Smooth muscle cell (in vitro differentiated cells): ENCODE data around the gene XPR1. TPM values are rescaled to one million over a fixed set of nuclear protein-coding genes. Genes with fewer than 3 reads are reported as not detected.

Experiments
- DNase-seq: peaks from one replicate; lab custom pipeline; 2025; ENCODE audit not compliant: unreplicated experiment; lab: John Stamatoyannopoulos, UW
- H2AFZ ChIP-seq: fragments of 200-600 bp; sonication (generic); 2 replicates; pipeline ENCODE4 v1.6.0; 2016; ENCODE audit warnings: antibody characterized with exemption, low read depth, mild to moderate bottlenecking
- H3F3A ChIP-seq: fragments of 200-600 bp; sonication (generic); 2 replicates; pipeline ENCODE4 v1.6.0; 2017; ENCODE audit warnings: antibody characterized with exemption, low read depth
- H3K27ac ChIP-seq: fragments of 200-600 bp; sonication (generic); 2 replicates; pipeline ENCODE4 v1.5.1; 2016; ENCODE audit warnings: low read depth, mild to moderate bottlenecking
- H3K27me3 ChIP-seq: fragments of 200-600 bp; sonication (generic); 2 replicates; pipeline ENCODE4 v1.6.1; 2016; ENCODE audit warnings: low read depth, mild to moderate bottlenecking
- H3K36me3 ChIP-seq: fragments of 200-600 bp; sonication (generic); 2 replicates; pipeline ENCODE4 v1.5.1; 2016; ENCODE audit warnings: low read depth
- H3K4me1 ChIP-seq: fragments of 200-600 bp; sonication (generic); 2 replicates; pipeline ENCODE4 v1.5.1; 2016; ENCODE audit warnings: low read depth
- H3K4me2 ChIP-seq: fragments of 200-600 bp; sonication (generic); 2 replicates; pipeline ENCODE4 v1.6.0; 2016; ENCODE audit warnings: mild to moderate bottlenecking
- H3K4me3 ChIP-seq: fragments of 200-600 bp; sonication (generic); 2 replicates; pipeline ENCODE4 v1.5.1; 2016; ENCODE audit warnings: mild to moderate bottlenecking
- H3K79me2 ChIP-seq: fragments of 200-600 bp; sonication (generic); 2 replicates; pipeline ENCODE4 v1.6.0; 2016; ENCODE audit warnings: low read depth, mild to moderate bottlenecking
- H3K9ac ChIP-seq: fragments of 200-600 bp; sonication (generic); 2 replicates; pipeline ENCODE4 v1.6.0; 2016; ENCODE audit warnings: low read depth
- H3K9me3 ChIP-seq: fragments of 200-600 bp; sonication (generic); replicated peaks from 2 replicates; pipeline ENCODE4 v1.5.1; 2016; ENCODE audit warnings: low read depth
- H4K20me1 ChIP-seq: fragments of 200-600 bp; sonication (generic); 2 replicates; pipeline ENCODE4 v1.6.0; 2016; ENCODE audit warnings: low read depth
- WGBS: methylation state at CpG from one replicate; pipeline ENCODE4 v1.1.7; 2016; ENCODE audit warnings: low lambda C conversion rate; 5-methylcytosine and 5-hydroxymethylcytosine counted together
- polyA plus RNA-seq: library from polyadenylated mRNA; unstranded; fragments of >200 nt; fragmentation: Nextera tagmentation; extraction: Ambion mirVana; gene quantifications from 2 replicates; pipeline ENCODE4 v1.2.1, GENCODE V29; 2016
- total RNA-seq: library from RNA; depleted of rRNA; stranded (reverse); fragments of >200 nt; gene quantifications from 2 replicates; pipeline ENCODE4 v1.2.3, GENCODE V29; 2014
- TF ChIP-seq, protein P1 (sequence below): fragments of 200-600 bp; sonication (generic); IDR thresholded peaks from 2 replicates; pipeline ENCODE4 v1.5.1; 2017; ENCODE audit warnings: borderline replicate concordance, mild to moderate bottlenecking, antibody characterized with exemption; ENCODE audit not compliant: insufficient read depth, poor library complexity, severe bottlenecking

The XPR1 gene
- total and polyA plus RNA-seq, 2 experiments from 2014 or later, result 9.5 to 27.6 TPM

DNA sequence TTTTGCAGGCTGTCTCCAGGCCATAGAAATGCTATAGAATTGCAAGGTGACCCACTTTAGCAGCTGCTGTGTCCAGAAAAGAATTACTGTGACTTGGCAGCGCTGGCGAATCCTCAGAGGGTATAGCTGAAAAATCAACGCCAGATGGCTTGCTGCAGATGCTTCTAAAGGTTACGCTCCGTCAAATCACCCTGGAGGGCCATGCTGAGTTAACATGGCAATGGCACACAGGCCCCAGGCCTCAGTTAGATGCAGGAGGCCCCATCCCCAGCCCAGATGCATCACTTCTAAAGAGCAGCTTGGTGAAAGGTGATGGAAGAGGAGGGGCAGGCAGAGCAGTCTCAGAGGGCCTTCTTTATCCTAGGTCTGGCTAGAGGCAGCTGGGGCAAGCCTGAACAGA lies 298.9 kb downstream of the XPR1 start:
- Histone ChIP-seq H3K4me2 (no peak overlapping the region), H3K9ac (no peak overlapping the region), H2AFZ (no peak overlapping the region), H3K27me3 (no peaks in the 10 kb centered on the region), H3K4me1 (peaks cover 25% of the 10 kb centered on the region), H3K36me3 (no peaks in the 10 kb centered on the region), H3K79me2 (no peaks in the 10 kb centered on the region), H3K4me3 (no peak overlapping the region), H3F3A (peaks cover 3% of the 10 kb centered on the region), H4K20me1 (peaks cover 11% of the 10 kb centered on the region), H3K9me3 (no peaks in the 10 kb centered on the region), H3K27ac (no peak overlapping the region)
- WGBS, result 98% methylated on average over 5 of the region's 5 CpGs
- TF ChIP-seq, protein P1, sequence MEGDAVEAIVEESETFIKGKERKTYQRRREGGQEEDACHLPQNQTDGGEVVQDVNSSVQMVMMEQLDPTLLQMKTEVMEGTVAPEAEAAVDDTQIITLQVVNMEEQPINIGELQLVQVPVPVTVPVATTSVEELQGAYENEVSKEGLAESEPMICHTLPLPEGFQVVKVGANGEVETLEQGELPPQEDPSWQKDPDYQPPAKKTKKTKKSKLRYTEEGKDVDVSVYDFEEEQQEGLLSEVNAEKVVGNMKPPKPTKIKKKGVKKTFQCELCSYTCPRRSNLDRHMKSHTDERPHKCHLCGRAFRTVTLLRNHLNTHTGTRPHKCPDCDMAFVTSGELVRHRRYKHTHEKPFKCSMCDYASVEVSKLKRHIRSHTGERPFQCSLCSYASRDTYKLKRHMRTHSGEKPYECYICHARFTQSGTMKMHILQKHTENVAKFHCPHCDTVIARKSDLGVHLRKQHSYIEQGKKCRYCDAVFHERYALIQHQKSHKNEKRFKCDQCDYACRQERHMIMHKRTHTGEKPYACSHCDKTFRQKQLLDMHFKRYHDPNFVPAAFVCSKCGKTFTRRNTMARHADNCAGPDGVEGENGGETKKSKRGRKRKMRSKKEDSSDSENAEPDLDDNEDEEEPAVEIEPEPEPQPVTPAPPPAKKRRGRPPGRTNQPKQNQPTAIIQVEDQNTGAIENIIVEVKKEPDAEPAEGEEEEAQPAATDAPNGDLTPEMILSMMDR, result no peak
- DNase-seq, result no peak

- H3K36me3 ChIP-seq, result no peaks in the 10 kb centered on the region
- H3K4me2 ChIP-seq, result no peak overlapping the region
- H3K27me3 ChIP-seq, result no peaks in the 10 kb centered on the region
- peaks cover 17% of the 10 kb centered on the region for H3K4me1 ChIP-seq
- no peak overlapping the region for H3K27ac ChIP-seq
- H3F3A ChIP-seq, result peaks cover 1% of the 10 kb centered on the region
- 81% methylated on average over 4 of the region's 4 CpGs for WGBS
- peaks cover 9% of the 10 kb centered on the region for H4K20me1 ChIP-seq
- H2AFZ ChIP-seq, result no peak overlapping the region
- H3K4me3 ChIP-seq, result no peak overlapping the region
- TF ChIP-seq, protein P1, result no peak
- H3K9ac ChIP-seq, result no peak overlapping the region
- DNase-seq, result no peak
- H3K9me3 ChIP-seq, result no peaks in the 10 kb centered on the region
- no peaks in the 10 kb centered on the region for H3K79me2 ChIP-seq
Measured at GRCh38 chr1:180931529-180931928, 299.7 kb downstream of the XPR1 start.

- TF ChIP-seq, protein P1, result no peak
- WGBS, result 96% methylated on average over 4 of the region's 4 CpGs
- Histone ChIP-seq H3K4me1 (peaks cover 9% of the 10 kb centered on the region), H3K4me3 (no peak overlapping the region), H2AFZ (no peak overlapping the region), H3K27me3 (no peaks in the 10 kb centered on the region), H3K27ac (no peak overlapping the region), H3K36me3 (no peaks in the 10 kb centered on the region), H3K4me2 (no peak overlapping the region), H3F3A (no peaks in the 10 kb centered on the region), H3K9ac (no peak overlapping the region), H3K79me2 (no peaks in the 10 kb centered on the region), H4K20me1 (peaks cover under 1% of the 10 kb centered on the region), H3K9me3 (no peaks in the 10 kb centered on the region)
- no peak for DNase-seq
Measured at GRCh38 chr1:180932378-180932777, 300.6 kb downstream of the XPR1 start.

DNA sequence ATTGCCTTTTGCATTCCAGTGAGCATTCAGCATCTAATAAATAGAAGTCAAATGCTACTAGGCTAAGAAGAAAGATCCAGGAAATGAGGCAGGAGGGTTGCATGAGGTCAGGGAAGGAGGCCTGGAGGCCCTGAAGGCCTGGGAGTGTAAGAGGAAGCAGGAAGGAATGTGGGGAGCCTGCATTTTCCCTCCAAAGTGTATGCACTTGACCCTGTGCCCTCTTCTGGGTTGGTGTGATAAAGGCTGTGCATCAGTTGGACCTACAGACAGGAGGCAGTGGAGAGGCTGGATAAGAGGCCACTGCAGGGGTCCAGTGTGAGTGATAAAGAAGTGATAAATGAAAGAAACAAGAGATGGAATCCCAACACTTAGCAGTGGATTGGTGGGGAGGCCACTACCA lies 301.3 kb downstream of the XPR1 start:
- Histone ChIP-seq H3K9ac (no peak overlapping the region), H3K9me3 (no peaks in the 10 kb centered on the region), H4K20me1 (no peaks in the 10 kb centered on the region), H3K36me3 (no peaks in the 10 kb centered on the region), H3K4me1 (peaks cover 2% of the 10 kb centered on the region), H3F3A (no peaks in the 10 kb centered on the region), H3K4me2 (no peak overlapping the region), H3K27me3 (no peaks in the 10 kb centered on the region), H3K79me2 (no peaks in the 10 kb centered on the region), H2AFZ (no peak overlapping the region), H3K27ac (no peak overlapping the region), H3K4me3 (no peak overlapping the region)
- TF ChIP-seq, protein P1, result no peak
- no peak for DNase-seq
